Measurements from ENCODE around the gene NXPE2.

The NXPE2 gene

GRCh38 chr11:114746013-114746412 is 67.7 kb downstream of the NXPE2 start:
- no peak for DNase-seq
